Esophagus squamous epithelium (tissue), 4 donors: ENCODE measurements around the gene ZNF80.

Experiments
- CTCF ChIP-seq, 6 experiments: fragments of 450-650 bp in 4 of 6; fragments of 200-600 bp in 2 of 6; sonication (generic) in 2 of 6; IDR thresholded peaks; one replicate each; pipeline ENCODE4 v1.5.1; 2016 to 2019; ENCODE audit warnings: antibody characterized with exemption in 6 of 6, mild to moderate bottlenecking in 4 of 6, moderate library complexity in 4 of 6
- POLR2A ChIP-seq, 4 donors: fragments of 450-650 bp; IDR thresholded peaks; one replicate each; pipeline ENCODE4 v1.6.1; 2017; ENCODE audit warnings: antibody characterized with exemption in 4 of 4, mild to moderate bottlenecking in 4 of 4, moderate library complexity in 3 of 4

GRCh38 chr3:114217266-114217665 is 20.1 kb downstream of the ZNF80 start:
- TF ChIP-seq CTCF (IDR thresholded peaks at IDR 0.05), result no peak
- no peak for TF ChIP-seq POLR2A (IDR thresholded peaks at IDR 0.05)
